Stimulated activated CD8-positive, alpha-beta memory T cell treated with anti-CD3 and anti-CD28 coated beads, Interleukin-15, amount 100 ng/mL, for 24 hours (primary cell): ENCODE results near the gene SCUBE1.

ENCODE experiments used
- DNase-seq: peaks from one replicate; pipeline ENCODE4 v3.0.0-alpha.2; 2020; ENCODE audit warnings: low read depth

Gene SCUBE1

GRCh38 chr22:43257549-43257948 is 85.6 kb downstream of the SCUBE1 start:
- no peak for DNase-seq

DNA sequence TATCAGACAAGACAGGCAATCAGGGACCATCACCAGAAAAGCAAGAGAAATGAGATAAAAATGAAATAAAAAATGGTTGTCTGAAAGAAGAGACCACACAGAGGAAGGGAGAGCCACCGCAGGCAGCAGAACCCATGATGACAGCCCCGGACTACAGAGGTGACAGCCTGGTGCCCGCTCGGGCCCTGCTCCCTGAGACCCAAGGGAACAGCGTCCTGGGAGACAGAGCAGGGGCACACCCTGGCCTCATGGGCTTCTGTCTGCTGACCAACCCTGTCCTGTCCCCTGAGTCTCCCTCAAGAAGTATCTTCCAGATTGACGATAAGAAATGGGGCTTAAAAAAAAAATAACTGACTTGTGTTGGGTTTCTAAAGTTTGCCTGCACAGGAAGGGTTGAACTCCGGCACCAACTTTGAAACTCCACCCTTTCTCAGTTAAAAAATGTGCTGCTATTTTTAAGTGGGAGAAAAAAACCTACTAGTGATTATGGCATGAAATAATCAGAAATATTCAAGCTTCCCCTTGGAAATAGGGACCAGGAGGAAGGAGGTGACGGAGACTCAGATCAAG is 86.1 kb downstream of the SCUBE1 start:
- DNase-seq: no peak

DNA sequence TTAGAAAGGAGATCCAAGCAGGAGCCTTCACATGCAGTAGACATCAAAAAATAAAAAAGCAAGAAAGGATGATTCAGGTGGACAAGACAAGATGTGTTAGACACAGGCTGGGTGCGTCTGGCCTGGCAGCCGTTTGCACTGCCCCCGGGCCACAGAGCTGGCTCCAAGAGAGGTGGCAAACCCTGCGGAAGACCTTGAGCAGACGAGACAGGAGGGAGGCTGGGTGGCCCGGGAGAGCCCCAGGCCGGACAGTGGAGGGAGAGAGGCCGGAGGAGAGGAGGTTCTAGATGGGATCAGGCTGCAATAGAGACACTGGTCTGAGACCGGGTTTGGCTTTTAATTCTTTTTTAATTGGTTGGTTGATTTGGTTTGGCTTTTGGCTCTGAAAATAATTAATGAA is 86.6 kb downstream of the SCUBE1 start:
- DNase-seq: no peak

DNA sequence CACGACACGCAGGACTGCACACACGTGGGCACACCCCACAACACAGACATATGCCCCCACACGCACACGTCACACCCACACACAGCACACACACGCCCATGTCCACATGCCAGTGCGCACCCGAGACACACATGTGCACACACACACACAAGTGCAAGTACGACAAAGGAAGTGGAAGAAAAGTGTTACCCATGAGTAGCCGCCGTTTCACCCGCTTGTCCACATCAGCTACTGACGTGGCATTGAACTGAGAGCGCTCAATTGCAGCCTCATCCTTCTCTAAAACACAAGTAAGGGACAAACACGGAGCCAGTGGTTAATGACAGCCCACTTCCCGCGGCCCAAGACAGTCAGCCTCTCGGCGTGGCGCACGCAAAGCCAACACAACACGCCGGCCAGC is 87.9 kb downstream of the SCUBE1 start:
- no peak for DNase-seq

- no peak for DNase-seq
Observed at GRCh38 chr22:43253839-43254238, 89.3 kb downstream of the SCUBE1 start.

- DNase-seq: no peak
Observed at GRCh38 chr22:43252319-43252718, 90.9 kb downstream of the SCUBE1 start.

DNA sequence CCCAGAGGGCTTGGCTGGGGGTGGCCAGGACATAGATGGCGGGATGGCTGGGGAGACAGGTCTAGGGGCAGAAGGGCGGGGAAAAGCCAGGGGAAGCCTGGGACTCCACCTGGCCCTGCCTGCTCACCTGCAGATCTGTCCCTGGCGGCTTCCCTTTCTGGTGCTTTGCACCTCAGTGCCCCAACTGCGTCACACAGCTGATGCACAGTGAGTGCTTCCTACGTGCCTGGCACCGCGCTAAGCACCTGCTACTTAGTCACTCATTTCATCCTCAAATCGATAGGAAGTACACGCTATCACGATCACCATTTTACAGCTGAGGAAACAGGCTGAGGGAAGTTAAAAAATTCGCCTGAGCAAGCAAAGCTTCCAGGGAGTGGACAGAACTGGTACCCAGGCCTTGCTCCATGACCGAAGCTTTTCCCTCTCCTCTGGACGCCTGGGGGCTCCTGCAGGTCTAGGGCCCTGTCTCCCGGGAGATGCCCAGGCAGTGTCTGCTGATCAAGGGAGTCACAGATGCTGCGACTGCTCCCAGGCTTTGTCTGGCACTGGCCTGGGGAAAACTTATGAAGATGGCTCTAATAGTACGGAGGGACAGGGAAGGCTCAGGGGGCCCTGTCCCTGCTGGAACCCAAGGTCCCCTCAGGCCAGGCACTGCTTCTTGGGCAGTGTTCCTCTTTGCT is 93.2 kb downstream of the SCUBE1 start:
- no peak for DNase-seq

GRCh38 chr22:43247546-43248260 is 95.5 kb downstream of the SCUBE1 start:
- DNase-seq: no peak

DNA sequence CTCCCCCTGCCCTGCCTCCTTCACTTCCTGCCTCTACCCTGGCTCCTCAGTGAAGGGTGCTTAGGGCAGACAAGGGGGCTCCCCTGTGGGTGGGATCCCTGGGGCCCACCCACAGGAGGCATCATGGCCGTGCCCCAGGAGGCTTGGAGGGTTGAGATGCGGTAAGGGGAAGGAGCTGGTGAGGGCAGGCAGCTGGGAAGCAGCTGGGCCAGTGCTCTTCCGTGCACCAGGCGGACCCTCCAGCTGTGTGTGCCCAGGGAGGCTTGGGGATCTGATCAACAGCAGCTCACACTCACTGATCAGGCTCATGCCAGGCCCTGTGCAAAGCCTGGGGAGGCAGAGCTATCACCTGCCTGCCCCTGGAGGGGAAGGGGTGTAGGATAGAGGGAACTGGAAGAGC is 97.0 kb downstream of the SCUBE1 start:
- no peak for DNase-seq

- no peak for DNase-seq
Observed at GRCh38 chr22:43245717-43246116, 97.5 kb downstream of the SCUBE1 start.

DNA sequence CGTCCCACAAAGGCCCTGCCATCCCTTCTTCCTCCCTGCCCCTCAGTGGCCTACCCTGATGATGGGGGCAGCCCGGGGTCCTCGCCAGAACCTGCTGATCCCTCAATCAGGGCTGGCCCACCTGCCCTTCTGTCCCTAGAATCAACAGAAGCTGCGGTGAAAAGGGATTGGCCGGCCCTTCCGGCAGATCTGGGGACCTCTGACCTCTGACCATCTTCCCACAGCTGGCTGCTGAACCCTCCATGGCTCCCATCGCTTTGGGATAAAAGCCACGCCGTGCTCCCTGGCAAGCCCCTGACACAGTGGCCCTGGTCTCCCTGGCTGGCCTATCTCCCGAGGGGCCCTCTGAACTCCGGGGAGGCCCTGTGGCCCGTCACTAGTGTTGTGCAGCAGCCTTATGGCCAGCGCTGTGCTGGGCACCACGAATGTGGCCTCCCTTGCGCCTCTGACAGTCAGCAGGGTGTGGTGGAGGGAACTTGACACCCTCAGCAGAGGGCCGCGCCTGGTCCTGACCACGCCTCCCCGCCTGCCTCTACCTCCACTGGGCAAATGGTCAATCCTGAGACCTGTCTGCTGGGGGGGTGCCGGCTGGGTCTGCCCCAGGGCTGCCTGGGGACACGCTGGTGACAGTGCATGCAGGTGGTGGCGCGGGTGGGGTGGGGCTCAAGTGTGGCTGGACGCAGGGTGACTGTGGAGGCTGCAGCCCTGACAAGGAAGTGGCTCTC is 98.2 kb downstream of the SCUBE1 start:
- DNase-seq: no peak

GRCh38 chr22:43244402-43244801 is 98.8 kb downstream of the SCUBE1 start:
- no peak for DNase-seq

DNA sequence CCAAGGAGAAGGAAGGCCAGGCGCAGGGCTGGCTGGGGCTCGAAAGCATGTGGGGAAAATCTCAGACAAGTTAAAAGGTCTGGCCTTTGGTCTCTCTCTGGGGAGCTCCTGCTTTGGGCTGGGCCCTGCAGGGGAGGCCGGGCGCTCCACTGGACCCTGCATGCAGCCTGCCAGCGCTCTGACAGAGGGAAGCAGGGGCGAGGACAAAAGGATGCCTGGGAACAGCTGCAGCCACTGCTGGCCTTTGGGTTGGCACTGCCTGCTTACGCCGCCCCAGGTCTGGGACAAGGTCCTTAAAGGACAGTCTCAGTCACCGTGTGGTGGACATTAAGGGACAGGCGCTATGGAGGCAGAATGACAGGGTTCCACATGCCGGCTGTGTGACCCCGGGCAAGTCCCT is 99.8 kb downstream of the SCUBE1 start:
- no peak for DNase-seq

GRCh38 chr22:43242627-43243026 is 100.5 kb downstream of the SCUBE1 start:
- no peak for DNase-seq

- no peak for DNase-seq
Observed at GRCh38 chr22:43241699-43242386, 101.3 kb downstream of the SCUBE1 start.

DNA sequence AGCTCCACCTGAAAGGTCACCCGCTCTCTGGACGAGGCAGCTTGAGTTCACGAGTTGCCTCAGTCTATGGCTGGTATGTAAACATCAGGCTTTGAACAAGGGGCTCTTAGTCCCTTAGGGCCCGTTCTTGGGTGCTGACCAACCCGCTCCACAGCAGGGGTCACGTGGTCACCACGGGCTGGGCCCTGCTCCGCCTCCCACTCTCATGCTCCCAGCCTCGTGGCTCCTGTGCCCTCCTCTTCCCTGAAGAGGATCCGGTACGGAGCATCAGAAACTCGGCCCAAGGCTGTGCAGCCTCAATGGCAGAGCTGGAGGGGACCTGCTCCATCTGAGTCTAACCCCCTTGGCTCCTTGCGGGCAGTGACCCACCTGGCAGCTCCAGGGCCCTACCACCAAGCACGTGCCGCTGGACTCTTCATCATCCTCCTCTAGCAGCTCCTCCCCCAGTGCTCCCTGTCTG is 102.0 kb downstream of the SCUBE1 start:
- DNase-seq: no peak

DNA sequence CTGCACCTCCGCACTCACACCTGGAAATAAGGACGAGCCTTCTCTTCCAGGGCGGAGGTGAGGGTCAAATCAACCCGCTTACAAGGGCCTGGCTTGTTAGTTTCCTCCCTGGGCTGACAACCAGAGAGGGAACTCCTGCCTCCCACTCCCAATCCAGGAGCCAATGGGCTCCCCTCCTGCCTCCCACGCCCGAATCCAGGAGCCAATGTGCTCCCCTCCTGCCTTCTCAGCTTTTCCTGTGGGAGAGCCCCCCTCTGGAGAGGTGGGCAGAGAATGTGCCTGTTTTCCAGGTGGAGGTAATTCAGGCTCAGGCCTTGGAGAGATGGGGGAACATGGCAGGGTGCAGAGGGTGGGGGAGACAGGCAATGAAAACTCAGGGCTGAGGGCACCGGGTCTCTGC is 102.6 kb downstream of the SCUBE1 start:
- no peak for DNase-seq

GRCh38 chr22:43239956-43240355 is 103.2 kb downstream of the SCUBE1 start:
- DNase-seq: no peak

DNA sequence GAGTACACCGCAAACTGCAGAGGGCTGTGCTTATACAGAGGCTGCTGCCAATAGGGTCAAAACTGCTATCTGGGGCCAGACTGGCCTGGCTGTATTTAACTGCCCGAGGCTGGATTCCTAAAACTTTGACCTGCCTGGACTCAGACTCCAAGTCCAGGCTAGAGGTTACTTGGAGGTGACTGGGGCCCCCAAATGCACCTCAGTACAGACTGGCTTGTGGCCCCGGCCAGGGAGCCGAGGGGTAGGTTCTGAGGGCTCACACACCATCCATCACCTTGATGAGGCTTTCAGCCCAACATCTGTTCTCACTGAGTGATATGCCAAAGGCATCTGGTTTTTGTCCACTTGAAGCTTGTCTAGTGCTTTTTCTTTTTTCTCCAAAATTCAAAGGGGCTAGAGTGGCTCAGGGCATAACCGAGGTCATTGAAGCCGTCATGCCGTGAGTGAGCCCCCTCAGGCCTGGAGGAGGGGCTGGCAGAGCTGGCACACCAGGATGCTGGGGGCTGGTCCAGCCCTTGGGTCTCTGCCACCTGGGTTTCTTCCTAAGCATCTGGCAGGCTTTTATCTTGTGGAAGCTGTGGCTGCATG is 103.9 kb downstream of the SCUBE1 start:
- no peak for DNase-seq

DNA sequence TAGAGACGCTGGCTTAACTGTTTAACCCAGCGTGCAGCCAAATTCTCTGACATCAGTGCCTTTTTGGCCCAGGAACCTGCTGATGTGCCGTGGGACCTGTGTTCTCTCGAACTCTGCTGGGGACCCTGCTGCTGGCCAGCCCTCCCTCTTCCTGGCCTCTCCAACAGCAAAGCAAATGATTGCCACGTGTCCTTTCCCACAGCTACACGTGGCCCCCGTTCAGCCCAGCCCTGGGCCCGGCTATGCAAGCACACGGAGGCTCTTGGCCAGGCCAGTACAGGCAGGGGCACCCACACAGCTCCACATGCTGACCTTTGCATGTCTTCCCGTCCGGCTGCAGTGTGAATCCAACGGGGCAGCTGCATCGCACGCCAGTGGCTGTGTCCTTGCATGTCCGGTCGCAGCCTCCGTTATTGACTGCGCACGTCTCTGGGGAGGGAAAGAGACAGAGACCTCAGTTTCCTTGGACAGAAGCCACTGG is 104.6 kb downstream of the SCUBE1 start:
- DNase-seq: no peak

- DNase-seq: no peak
Observed at GRCh38 chr22:43237280-43237679, 105.9 kb downstream of the SCUBE1 start.
